B cell (primary cell): ENCODE results near the gene CAMSAP2. TPM values are rescaled to one million over a fixed set of nuclear protein-coding genes. Genes with fewer than 3 reads are reported as not detected.

ENCODE experiments used
- ATAC-seq: fragments of 200-7000 bp; cut with Tn5 transposase; one replicate; pipeline ENCODE4 v1.10.0; 2021; ENCODE audit warnings: low read depth, mild to moderate bottlenecking, moderate number of reproducible peaks, moderate library complexity
- CTCF ChIA-PET: fragments of 350-600 bp; sonication (Branson Sonifier 250); formaldehyde crosslinking; loops from one replicate; lab custom pipeline; 2021; ENCODE audit warnings: antibody characterized with exemption, inconsistent platforms; lab: Charles Lee
- POLR2A ChIA-PET: fragments of 350-600 bp; sonication (Branson Sonifier 250); formaldehyde crosslinking; loops from one replicate; lab custom pipeline; 2021; ENCODE audit warnings: antibody characterized with exemption; lab: Charles Lee
- DNase-seq: peaks from one replicate; pipeline ENCODE4 v3.0.0; 2013
- H2AFZ ChIP-seq: 2 replicates; pipeline ENCODE4 v1.6.1; 2012; ENCODE audit warnings: mild to moderate bottlenecking, low read depth, low read length; ENCODE audit not compliant: insufficient read depth, poor library complexity, severe bottlenecking
- H3K27ac ChIP-seq, 2 donors: 1 replicate in 1 of 2; 2 replicates in 1 of 2; pipeline ENCODE4 v1.5.1; 2012 to 2013; ENCODE audit warnings: low read length in 2 of 2, mild to moderate bottlenecking in 2 of 2, moderate library complexity in 1 of 2
- H3K27me3 ChIP-seq, 4 experiments: fragments of 200-600 bp in 1 of 4; sonication (generic) in 1 of 4; replicated peaks in 1 of 4; 1 replicate in 2 of 4; 2 replicates in 2 of 4; pipeline versions ENCODE4 v1.6.1 to v1.7.0; 2013 to 2016; ENCODE audit warnings: low read length in 3 of 4, mild to moderate bottlenecking in 2 of 4, mixed read lengths in 1 of 4, moderate library complexity in 1 of 4; ENCODE audit not compliant: insufficient read depth in 4 of 4, control insufficient read depth in 3 of 4; ENCODE audit errors: control extremely low read depth in 1 of 4
- H3K36me3 ChIP-seq, 2 experiments: replicated peaks in 1 of 2; 1 replicate in 1 of 2; 2 replicates in 1 of 2; pipeline versions ENCODE4 v1.6.1 to v1.7.1; 2013; ENCODE audit warnings: low read length in 1 of 2; ENCODE audit not compliant: insufficient read depth in 2 of 2, control insufficient read depth in 1 of 2; ENCODE audit errors: control extremely low read depth in 1 of 2, extremely low read depth in 1 of 2
- H3K4me1 ChIP-seq, 2 donors: fragments of 200-600 bp in 1 of 2; sonication (generic) in 1 of 2; 1 replicate in 1 of 2; 2 replicates in 1 of 2; pipeline versions ENCODE4 v1.5.1 to v1.6.1; 2013 to 2017; ENCODE audit warnings: low read length in 2 of 2; ENCODE audit not compliant: control insufficient read depth in 2 of 2, insufficient read depth in 2 of 2
- H3K4me2 ChIP-seq: replicated peaks from 2 replicates; pipeline ENCODE3; 2012; ENCODE audit warnings: mild to moderate bottlenecking, low read depth, low read length; ENCODE audit not compliant: poor library complexity, severe bottlenecking
- H3K4me3 ChIP-seq, 5 experiments: fragments of 200-600 bp in 1 of 5; sonication (generic) in 1 of 5; 1 replicate in 3 of 5; 2 replicates in 2 of 5; pipeline versions ENCODE4 v1.5.1 to v1.7.0; 2011 to 2016; ENCODE audit warnings: low read length in 4 of 5, mild to moderate bottlenecking in 4 of 5, low read depth in 2 of 5, control low read depth in 1 of 5, moderate library complexity in 1 of 5; ENCODE audit not compliant: insufficient read depth in 1 of 5; ENCODE audit errors: control extremely low read depth in 1 of 5, extremely low read depth in 1 of 5
- H3K79me2 ChIP-seq: fragments of 200-600 bp; sonication (generic); one replicate; pipeline ENCODE4 v1.6.0; 2016; ENCODE audit warnings: low read length; ENCODE audit not compliant: control insufficient read depth, insufficient read depth
- H3K9ac ChIP-seq: fragments of 200-600 bp; sonication (generic); 2 replicates; pipeline ENCODE4 v1.6.1; 2017; ENCODE audit warnings: mild to moderate bottlenecking, low read length, moderate library complexity
- H3K9me3 ChIP-seq, 3 donors: one replicate each; pipeline versions ENCODE4 v1.6.1 to v1.7.1; 2013; ENCODE audit warnings: low read length in 2 of 3; ENCODE audit not compliant: control insufficient read depth in 2 of 3, insufficient read depth in 1 of 3; ENCODE audit errors: control extremely low read depth in 1 of 3
- H4K20me1 ChIP-seq: 2 replicates; pipeline ENCODE4 v1.6.0; 2012; ENCODE audit warnings: mild to moderate bottlenecking, low read length; ENCODE audit not compliant: insufficient read depth, control insufficient read depth, poor library complexity, severe bottlenecking
- H3K27ac Mint-ChIP-seq: one replicate; pipeline ENCODE4 v1.8.0; 2021; ENCODE audit warnings: mixed read lengths
- H3K27me3 Mint-ChIP-seq: one replicate; pipeline ENCODE4 v1.8.0; 2021; ENCODE audit warnings: mixed read lengths
- H3K4me1 Mint-ChIP-seq: one replicate; pipeline ENCODE4 v1.8.0; 2021; ENCODE audit warnings: mixed read lengths
- H3K4me3 Mint-ChIP-seq: one replicate; pipeline ENCODE4 v1.8.0; 2021; ENCODE audit warnings: mixed read lengths
- H3K9me3 Mint-ChIP-seq: one replicate; pipeline ENCODE4 v1.8.0; 2022; ENCODE audit warnings: mixed read lengths; ENCODE audit not compliant: insufficient read depth
- EZH2 ChIP-seq: IDR thresholded peaks from 2 replicates; pipeline ENCODE4 v1.6.1; 2012; ENCODE audit warnings: borderline replicate concordance, low read depth, mild to moderate bottlenecking, moderate library complexity, low read length; ENCODE audit not compliant: insufficient read depth, poor library complexity, severe bottlenecking
- WGBS: methylation state at CpG from one replicate; pipeline ENCODE4 v1.1.5; 2013; ENCODE audit warnings: missing lambda C conversion rate; ENCODE audit not compliant: insufficient coverage; 5-methylcytosine and 5-hydroxymethylcytosine counted together
- intact Hi-C: fragments of 100-400 bp; cut with micrococcal nuclease; formaldehyde crosslinking; loops from one replicate; pipeline ENCODE4 v1.10.0; 2022
- polyA plus RNA-seq: library from polyadenylated mRNA; depleted of rRNA; stranded (reverse); fragments of >200 nt; gene quantifications from 2 replicates; pipeline ENCODE4 v1.2.3, GENCODE V29; 2012
- total RNA-seq, 2 donors: library from RNA; stranded (reverse); fragments of 120-200 nt in 1 of 2; gene quantifications; 1 replicate in 1 of 2; 2 replicates in 1 of 2; pipeline versions ENCODE4 v1.2.3 to v1.2.4, GENCODE V29; 2013 to 2022
- TF ChIP-seq, protein P1 (sequence below): fragments of 200-600 bp; IDR thresholded peaks from one replicate; pipeline ENCODE4 v1.8.0; 2022; ENCODE audit warnings: antibody characterized with exemption, mild to moderate bottlenecking

CAMSAP2 gene
- total and polyA plus RNA-seq, 2 donors (not counting 1 experiment from before 2014, with no cell fraction given), result 0.10 to 2.1 TPM

DNA sequence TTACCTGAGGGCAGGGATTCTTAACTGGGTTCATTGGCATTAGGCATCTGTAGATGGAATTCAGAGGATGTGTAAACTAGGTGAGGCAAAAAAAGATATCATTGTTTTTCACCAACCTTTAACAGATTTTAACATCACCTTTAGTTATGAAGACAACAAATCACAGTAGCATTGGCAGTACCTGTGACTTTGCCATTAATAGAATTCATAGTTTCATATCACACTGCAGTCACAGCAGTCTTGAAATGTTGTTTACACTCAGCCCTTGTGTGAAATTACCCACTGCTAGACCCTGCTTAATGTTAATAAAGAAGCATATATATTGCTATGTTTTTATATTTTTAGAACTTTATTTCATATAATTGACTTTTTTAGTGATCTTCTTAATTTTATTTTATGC is 154.3 kb downstream of the CAMSAP2 start:
- POLR2A ChIA-PET, result no interaction called here
- no peak overlapping the region for H3K4me2 ChIP-seq
- H3K4me3 Mint-ChIP-seq, result no peak overlapping the region

DNA sequence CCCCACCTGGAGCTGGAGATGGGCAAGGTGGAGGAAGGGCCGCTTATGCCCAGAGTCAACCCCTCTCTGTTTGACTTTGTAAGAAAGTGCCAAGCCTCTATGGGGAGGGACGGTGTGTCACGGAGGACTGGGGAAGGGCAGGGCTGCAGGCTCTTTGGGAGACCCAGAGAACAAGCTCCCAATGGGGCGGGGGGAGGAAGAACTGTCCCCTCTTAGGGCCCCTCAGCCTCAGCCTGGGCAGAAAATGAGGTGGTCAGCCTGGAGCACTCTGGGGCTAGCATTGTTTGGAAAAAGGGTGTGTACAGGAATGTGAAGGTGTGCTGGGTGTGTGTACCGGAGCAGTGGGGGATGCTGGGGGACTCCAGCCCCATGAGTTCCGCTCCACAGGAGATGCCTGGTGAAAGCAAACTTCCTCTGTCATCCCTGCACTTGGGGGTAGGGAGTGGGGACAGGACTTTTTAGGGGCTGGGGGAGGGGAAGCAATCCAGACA is 154.8 kb downstream of the CAMSAP2 start:
- Mint-ChIP-seq H3K4me3 (no peak overlapping the region), H3K4me1 (peaks cover 47% of the 10 kb centered on the region), H3K27ac (no peak overlapping the region), H3K9me3 (no peaks in the 10 kb centered on the region), H3K27me3 (peaks cover 19% of the 10 kb centered on the region)
- no peak overlapping the region for H3K4me3 ChIP-seq
- H3K79me2 ChIP-seq, result no peaks in the 10 kb centered on the region
- CTCF ChIA-PET, result no interaction called here
- POLR2A ChIA-PET, result no interaction called here
- H3K36me3 ChIP-seq, result no peaks in the 10 kb centered on the region
- peaks cover 0 to 40% (median 16%) of the 10 kb centered on the region in 4 experiments for H3K27me3 ChIP-seq
- H4K20me1 ChIP-seq, result no peaks in the 10 kb centered on the region
- WGBS, result 95% methylated on average over 6 of the region's 6 CpGs
- H3K27ac ChIP-seq, result no peak overlapping the region
- H3K4me1 ChIP-seq, result peaks cover 37 to 51% of the 10 kb centered on the region in 2 donors
- no peak overlapping the region for H3K4me2 ChIP-seq
- no peak overlapping the region for H2AFZ ChIP-seq
- no peaks in the 10 kb centered on the region for H3K9me3 ChIP-seq
- TF ChIP-seq, protein P1, sequence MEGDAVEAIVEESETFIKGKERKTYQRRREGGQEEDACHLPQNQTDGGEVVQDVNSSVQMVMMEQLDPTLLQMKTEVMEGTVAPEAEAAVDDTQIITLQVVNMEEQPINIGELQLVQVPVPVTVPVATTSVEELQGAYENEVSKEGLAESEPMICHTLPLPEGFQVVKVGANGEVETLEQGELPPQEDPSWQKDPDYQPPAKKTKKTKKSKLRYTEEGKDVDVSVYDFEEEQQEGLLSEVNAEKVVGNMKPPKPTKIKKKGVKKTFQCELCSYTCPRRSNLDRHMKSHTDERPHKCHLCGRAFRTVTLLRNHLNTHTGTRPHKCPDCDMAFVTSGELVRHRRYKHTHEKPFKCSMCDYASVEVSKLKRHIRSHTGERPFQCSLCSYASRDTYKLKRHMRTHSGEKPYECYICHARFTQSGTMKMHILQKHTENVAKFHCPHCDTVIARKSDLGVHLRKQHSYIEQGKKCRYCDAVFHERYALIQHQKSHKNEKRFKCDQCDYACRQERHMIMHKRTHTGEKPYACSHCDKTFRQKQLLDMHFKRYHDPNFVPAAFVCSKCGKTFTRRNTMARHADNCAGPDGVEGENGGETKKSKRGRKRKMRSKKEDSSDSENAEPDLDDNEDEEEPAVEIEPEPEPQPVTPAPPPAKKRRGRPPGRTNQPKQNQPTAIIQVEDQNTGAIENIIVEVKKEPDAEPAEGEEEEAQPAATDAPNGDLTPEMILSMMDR, result no peak
- no peak for TF ChIP-seq EZH2
- no peak overlapping the region for H3K9ac ChIP-seq
- DNase-seq (no peak), ATAC-seq (no peak)
- intact Hi-C loops, result no loop called here

More for the DNA sequence above, 154.3 kb downstream of the CAMSAP2 start:
- Mint-ChIP-seq H3K9me3 (no peaks in the 10 kb centered on the region), H3K4me1 (peaks cover 52% of the 10 kb centered on the region), H3K27ac (no peak overlapping the region), H3K27me3 (peaks cover 19% of the 10 kb centered on the region)
- Histone ChIP-seq H3K27me3 (peaks cover 0 to 40% (median 16%) of the 10 kb centered on the region in 4 experiments), H3K4me1 (peaks cover 42 to 56% of the 10 kb centered on the region in 2 donors), H3K79me2 (no peaks in the 10 kb centered on the region), H3K36me3 (no peaks in the 10 kb centered on the region), H3K9me3 (no peaks in the 10 kb centered on the region), H3K4me3 (no peak overlapping the region), H4K20me1 (no peaks in the 10 kb centered on the region), H2AFZ (no peak overlapping the region), H3K27ac (no peak overlapping the region), H3K9ac (no peak overlapping the region)
- TF ChIP-seq EZH2, result no peak
- TF ChIP-seq, protein P1, result no peak
- DNase-seq (no peak), ATAC-seq (no peak)
- CTCF ChIA-PET, result no interaction called here
- intact Hi-C loops, result no loop called here
